ENCODE results near the gene RHD. TPM values are rescaled to one million over a fixed set of nuclear protein-coding genes. Genes with fewer than 3 reads are reported as not detected.
A peak's percentile ranks its signal among the peaks of the same experiment; 100 is the strongest.

The RHD gene
- total RNA-seq, 6 experiments from 2014 or later = 0.22 to 0.58 (median 0.51) TPM; not detected in 3

DNA sequence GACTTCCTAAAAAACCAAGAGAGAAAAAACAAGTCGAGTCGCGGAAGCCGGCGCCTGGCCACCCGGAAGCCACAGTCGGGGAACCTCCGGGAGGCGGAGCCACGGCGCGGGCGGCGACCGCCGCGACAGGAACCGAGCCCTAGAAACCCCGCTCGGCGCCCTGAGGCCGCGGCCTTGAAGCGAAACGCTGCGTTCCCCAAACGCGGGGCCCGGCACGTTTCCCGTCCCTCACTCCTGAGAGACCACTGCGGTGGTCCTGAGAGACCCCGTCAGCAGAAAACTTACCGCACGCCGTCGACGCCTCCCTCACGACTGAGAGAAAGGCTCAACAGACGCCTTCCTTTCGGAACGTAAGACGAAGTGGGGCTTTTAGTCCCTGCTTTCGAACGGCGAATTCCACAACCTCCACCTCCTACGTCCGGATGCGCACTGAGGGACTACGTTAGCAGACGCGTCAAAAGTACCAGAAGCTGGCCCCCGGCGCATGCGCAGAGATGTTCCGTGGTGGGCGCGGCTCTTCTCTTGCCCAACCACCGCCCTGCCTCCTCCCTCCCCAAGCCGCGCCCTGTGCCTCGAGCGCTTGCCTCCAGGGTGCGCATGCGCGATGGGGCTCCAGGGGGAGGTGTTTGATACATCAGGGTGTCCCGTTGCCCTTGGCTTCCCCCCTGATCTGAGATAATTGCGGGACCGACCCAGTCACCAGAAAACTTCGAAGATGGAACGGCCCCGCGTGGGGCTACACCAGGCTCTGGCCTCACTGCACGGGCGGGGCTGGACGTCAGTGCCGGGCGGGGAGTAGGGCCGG, 25.1 kb upstream of the RHD start, which contains the start of gene RSRP1:
Gene RSRP1 (minus strand): TSS at position 431 of the 805 bp plus-strand sequence. CDS start 491 bp downstream, outside the sequence.
- intact Hi-C loops (cut with DNase I) = no loop called here
- TF ChIP-seq, protein P1, sequence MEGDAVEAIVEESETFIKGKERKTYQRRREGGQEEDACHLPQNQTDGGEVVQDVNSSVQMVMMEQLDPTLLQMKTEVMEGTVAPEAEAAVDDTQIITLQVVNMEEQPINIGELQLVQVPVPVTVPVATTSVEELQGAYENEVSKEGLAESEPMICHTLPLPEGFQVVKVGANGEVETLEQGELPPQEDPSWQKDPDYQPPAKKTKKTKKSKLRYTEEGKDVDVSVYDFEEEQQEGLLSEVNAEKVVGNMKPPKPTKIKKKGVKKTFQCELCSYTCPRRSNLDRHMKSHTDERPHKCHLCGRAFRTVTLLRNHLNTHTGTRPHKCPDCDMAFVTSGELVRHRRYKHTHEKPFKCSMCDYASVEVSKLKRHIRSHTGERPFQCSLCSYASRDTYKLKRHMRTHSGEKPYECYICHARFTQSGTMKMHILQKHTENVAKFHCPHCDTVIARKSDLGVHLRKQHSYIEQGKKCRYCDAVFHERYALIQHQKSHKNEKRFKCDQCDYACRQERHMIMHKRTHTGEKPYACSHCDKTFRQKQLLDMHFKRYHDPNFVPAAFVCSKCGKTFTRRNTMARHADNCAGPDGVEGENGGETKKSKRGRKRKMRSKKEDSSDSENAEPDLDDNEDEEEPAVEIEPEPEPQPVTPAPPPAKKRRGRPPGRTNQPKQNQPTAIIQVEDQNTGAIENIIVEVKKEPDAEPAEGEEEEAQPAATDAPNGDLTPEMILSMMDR (IDR thresholded peaks at IDR 0.05) = no peak
- TF ChIP-seq POLR2A (IDR thresholded peaks at IDR 0.05) = peak; percentile 98
- peak within 1 kb of the TSS; percentile 80 to 91 (median 87) for H3K4me3 ChIP-seq
- peak; percentile 92 to 97 (median 93) for ATAC-seq
- peaks cover 0 to 24% (median 9%) of the 10 kb centered on the region in 4 donors for H3K4me1 ChIP-seq
- H3K27ac ChIP-seq = peak within 1 kb of the TSS; percentile 93 to 98 (median 95)
- DNase-seq = peak; percentile 100
- H3K9me3 ChIP-seq = no peaks in the 10 kb centered on the region
- peaks cover 11 to 33% (median 23%) of the 10 kb centered on the region in 4 donors for H3K36me3 ChIP-seq
- WGBS (ENCODE audit: insufficient coverage, low coverage, low lambda C conversion rate, missing lambda C conversion rate) = 0% methylated on average over 33 of the region's 79 CpGs
- no peaks in the 10 kb centered on the region for H3K27me3 ChIP-seq

DNA sequence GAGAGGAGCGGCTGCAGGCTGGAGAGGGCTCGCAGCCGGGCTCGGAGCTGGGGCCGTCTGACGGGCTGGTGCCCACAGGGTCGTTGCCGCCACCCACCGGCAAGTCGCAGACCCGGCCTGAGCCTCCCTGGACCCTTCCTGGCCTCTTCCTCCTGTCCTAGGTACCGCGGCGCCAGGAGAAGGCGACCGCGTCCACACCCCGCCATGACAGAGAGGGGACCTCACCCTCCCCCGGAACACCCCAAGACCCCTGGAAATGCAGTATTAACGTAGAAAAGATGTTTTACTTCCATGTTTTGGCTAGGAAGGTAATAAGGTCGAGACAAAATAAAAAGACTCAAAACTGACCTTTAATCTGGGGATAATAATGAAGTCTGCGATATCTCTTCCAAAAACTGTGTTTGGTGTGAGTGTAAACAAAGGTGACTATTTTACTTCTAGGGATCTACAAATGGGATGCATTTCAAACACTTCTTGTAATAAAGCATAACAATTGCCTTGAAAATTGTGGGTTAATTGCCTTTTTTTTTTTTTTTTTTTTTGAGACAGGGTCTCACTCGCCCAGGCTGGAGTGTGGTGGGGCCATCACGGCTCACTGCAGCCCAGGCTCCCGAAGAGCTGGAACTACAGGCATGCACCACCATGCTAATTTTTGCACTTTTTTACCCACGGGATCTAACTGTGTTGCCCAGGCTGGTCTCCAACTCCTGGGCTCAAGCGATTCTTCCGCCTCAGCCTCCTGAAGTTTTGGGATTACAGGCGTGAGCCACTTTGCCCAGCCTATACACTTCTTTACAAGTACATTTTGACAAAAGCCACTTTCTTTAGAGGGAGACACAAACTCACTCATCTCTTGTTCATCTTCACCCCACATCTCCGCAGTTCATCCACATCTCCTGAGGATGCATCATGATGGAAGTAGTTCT, 24.2 kb upstream of the RHD start:
- Histone ChIP-seq H3K9me3 (no peaks in the 10 kb centered on the region), H3K4me1 (peaks cover 0 to 24% (median 11%) of the 10 kb centered on the region in 4 donors), H3K27me3 (no peaks in the 10 kb centered on the region), H3K27ac (peak overlapping the region; percentile 68 to 98 (median 93)), H3K36me3 (peaks cover 11 to 25% (median 18%) of the 10 kb centered on the region in 4 donors), H3K4me3 (peak overlapping the region; percentile 80 to 91 (median 87))
- ATAC-seq (no peak), DNase-seq (no peak)
- intact Hi-C loops (cut with DNase I) = no loop called here
- WGBS (ENCODE audit: insufficient coverage, low coverage, low lambda C conversion rate, missing lambda C conversion rate) = 35% methylated on average over 20 of the region's 30 CpGs
- TF ChIP-seq, protein P1 (IDR thresholded peaks at IDR 0.05) = no peak
- TF ChIP-seq POLR2A (IDR thresholded peaks at IDR 0.05) = no peak

DNA sequence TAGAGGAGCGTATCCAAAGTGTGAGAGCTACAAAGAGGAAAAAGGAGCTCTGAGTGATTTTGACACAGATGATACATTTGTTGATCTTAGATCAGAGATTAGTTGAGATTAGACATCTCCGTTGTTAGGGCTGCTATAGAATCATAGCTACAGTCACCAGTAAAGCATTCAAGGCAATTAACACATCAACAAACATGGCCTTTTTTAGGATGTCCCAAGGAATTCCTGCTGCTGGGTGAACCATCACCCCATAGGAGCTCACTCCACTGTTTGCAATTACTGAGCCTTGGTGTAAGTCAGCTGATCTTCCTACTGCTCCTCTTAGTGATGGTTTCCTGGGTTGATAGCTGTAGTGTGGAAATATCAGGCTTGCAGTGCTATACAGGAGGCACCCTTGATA, 18.4 kb upstream of the RHD start:
- 92% methylated on average over 2 of the region's 2 CpGs for WGBS (ENCODE audit: insufficient coverage, low coverage, low lambda C conversion rate, missing lambda C conversion rate)
- Histone ChIP-seq H3K4me3 (no peak overlapping the region), H3K27ac (no peak overlapping the region), H3K27me3 (no peaks in the 10 kb centered on the region), H3K4me1 (peaks cover 0 to 4% (median 0%) of the 10 kb centered on the region in 4 donors), H3K36me3 (no peaks in the 10 kb centered on the region), H3K9me3 (no peaks in the 10 kb centered on the region)
- ATAC-seq (no peak), DNase-seq (no peak)
- no peak for TF ChIP-seq POLR2A (IDR thresholded peaks at IDR 0.05)
- TF ChIP-seq, protein P1 (IDR thresholded peaks at IDR 0.05) = no peak
- intact Hi-C loops (cut with DNase I) = no loop called here

DNA sequence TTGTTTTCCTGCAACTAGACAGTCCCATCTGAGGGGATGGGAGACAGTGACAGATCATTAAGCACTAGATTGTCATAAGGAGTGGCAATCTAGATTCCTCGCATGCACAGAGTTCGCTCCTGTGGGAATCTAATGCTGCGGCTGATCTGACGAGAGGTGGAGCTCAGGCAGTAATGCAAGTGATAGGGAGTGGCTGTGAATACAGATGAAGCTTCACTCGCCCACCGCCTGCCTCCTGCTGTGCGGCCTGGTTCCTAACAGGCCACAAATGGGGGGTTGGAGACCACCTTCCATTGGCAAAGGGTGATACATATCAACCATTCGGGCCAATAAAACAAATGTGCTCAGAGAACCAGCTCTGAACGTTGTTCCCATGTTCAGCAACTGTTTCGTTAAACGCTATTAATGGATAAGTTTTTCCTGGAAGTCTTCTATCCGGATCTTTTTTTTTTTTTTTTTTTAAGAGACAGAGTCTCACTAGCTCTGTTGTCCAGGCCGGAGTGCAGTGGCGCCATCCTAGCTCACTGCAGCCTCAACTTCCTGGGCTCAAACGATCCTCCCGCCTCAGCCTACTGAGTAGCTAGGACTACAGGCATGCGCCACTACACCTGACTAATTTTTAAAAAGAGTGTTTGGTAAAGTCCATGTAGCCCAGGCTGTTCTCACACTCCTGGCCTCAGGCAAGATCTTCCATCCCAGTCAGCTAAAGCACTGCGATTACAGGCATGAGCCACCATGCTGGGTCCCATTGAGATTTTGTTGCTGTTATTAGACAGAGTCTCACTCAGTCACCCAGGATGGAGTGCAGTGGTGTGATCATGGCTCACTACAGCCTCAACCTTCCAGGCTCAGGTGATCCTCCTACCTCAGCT, 16.4 kb upstream of the RHD start:
- ATAC-seq (no peak), DNase-seq (no peak)
- peaks cover 0 to 4% (median 0%) of the 10 kb centered on the region in 4 donors for H3K4me1 ChIP-seq
- 92% methylated on average over 14 of the region's 18 CpGs for WGBS (ENCODE audit: insufficient coverage, low coverage, low lambda C conversion rate, missing lambda C conversion rate)
- no peak overlapping the region for H3K27ac ChIP-seq
- intact Hi-C loops (cut with DNase I) = no loop called here
- no peak for TF ChIP-seq POLR2A (IDR thresholded peaks at IDR 0.05)
- TF ChIP-seq, protein P1 (IDR thresholded peaks at IDR 0.05) = no peak
- no peaks in the 10 kb centered on the region for H3K36me3 ChIP-seq
- no peaks in the 10 kb centered on the region for H3K27me3 ChIP-seq
- H3K4me3 ChIP-seq = no peak overlapping the region
- no peaks in the 10 kb centered on the region for H3K9me3 ChIP-seq

All from right lobe of liver (tissue), 6 donors.